Endothelial cell of coronary artery (primary cell): ENCODE data around the gene SERPINI1. TPM values are rescaled to one million over a fixed set of nuclear protein-coding genes. Genes with fewer than 3 reads are reported as not detected.

Experiments
- total RNA-seq: library from RNA; depleted of rRNA; stranded (reverse); fragments of >200 nt; gene quantifications from 2 replicates; pipeline ENCODE4 v1.2.3, GENCODE V29; 2014

SERPINI1 gene, protein sequence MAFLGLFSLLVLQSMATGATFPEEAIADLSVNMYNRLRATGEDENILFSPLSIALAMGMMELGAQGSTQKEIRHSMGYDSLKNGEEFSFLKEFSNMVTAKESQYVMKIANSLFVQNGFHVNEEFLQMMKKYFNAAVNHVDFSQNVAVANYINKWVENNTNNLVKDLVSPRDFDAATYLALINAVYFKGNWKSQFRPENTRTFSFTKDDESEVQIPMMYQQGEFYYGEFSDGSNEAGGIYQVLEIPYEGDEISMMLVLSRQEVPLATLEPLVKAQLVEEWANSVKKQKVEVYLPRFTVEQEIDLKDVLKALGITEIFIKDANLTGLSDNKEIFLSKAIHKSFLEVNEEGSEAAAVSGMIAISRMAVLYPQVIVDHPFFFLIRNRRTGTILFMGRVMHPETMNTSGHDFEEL
- total RNA-seq = 0.36 and 0.38 TPM in 2 replicates

DNA sequence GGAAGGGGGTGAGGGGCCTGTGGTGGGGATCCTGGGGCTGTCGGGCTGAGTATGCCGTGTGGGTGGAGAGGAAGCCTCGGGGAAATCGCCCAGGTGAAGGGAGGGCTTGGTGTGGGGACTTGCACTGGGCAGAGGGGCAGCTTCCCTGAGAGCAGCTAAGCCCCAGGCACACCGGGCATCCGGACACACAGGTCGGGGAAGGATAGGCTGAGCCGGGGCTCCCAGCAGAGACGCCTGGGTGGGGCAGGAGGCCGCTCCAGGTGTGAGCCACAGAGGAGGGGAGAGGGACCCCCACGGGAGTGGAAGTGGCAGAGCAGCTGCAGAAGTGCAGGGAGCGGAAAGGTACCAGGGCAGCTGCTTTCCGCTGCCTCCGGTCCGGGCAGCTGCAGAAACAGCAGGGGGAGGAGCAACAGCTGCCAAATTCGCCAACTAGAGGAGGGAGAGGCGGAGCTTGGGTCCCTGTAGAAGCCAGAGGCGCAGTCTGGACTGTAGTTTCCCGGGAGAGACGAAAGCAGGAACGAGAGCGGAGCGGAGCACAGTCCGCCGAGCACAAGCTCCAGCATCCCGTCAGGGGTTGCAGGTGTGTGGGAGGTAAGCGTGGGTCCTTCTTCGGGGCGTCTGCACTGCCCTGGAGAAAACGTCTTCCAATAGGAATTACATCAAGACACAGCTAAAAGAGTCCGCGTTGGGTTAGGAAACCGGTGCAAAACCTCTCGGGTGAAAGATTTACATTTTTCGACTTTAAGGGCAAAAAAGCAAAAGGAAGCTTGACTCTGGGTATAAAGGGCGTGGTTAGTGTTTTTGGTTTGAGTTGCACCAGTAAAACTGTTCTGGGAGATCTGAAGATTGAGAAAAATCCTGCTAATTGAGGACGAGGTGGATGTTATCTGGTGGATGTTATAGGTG, at the start of gene SERPINI1:
Gene SERPINI1 (plus strand): TSS at position 489 of the 906 bp plus-strand sequence. CDS start 53,408 bp downstream, outside the sequence.

DNA sequence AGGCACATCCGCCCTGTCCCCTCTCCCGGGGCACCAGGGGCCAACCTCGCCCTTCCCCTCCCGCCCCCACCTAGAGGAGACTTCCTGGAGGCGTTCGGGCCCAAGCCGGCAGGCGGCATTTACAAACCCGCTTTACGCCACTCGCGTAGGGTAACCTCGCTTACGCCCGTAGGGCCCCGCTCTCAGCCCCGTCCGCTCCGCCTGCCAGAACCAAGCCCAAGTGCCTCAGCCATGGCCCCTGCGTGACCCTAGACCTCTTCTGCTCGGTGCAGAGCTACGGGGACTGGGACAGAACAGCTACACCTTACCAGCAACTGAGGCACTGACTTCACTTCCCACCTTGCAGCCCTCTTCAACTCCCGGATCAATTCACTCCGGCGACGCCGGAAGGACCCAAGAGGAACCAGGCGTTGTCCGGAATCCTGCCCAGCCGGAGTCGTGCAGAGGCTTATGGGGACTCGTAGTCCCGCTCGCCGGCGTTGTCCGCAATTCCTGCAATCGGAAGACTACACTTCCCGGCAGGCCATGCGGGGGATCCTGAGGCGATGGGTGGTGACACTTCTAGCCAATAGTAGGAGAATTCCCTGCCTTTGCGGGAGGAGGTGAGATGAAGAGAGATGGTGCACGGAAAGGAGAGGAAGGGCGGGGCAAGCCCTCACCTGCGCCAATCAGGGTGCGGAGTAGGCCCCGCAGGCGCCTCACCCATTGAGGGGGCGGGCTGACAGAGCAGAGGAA, 856 bp upstream of the SERPINI1 start, which contains the start of gene PDCD10:
Gene PDCD10 (minus strand): TSS at position 395 of the 735 bp plus-strand sequence. CDS start 14,735 bp downstream, outside the sequence.

Other genes starting within 250 kb of the SERPINI1 start
- 0.27 TPM in 1 of 2 replicates, not detected in the other for gene WDR49, start 81.8 kb upstream of the SERPINI1 start, total RNA-seq
- gene PDCD10, start 829 bp upstream of the SERPINI1 start, total RNA-seq = 57.8 and 63.4 TPM in 2 replicates